H1 (cell line): ENCODE results near the gene LAMA3. TPM values are rescaled to one million over a fixed set of nuclear protein-coding genes. Genes with fewer than 3 reads are reported as not detected.

Experiments used
- CTCF ChIA-PET: fragments of 300-600 bp; sonication (Branson Sonifier 250); formaldehyde crosslinking; loops from one replicate; lab custom pipeline; 2021; ENCODE audit not compliant: partially characterized antibody; lab: Charles Lee
- POLR2A ChIA-PET: fragments of 300-600 bp; sonication (Branson Sonifier 250); formaldehyde crosslinking; loops from one replicate; lab custom pipeline; 2021; ENCODE audit warnings: inconsistent platforms; ENCODE audit not compliant: partially characterized antibody; lab: Charles Lee
- DNase-seq, 2 experiments: peaks; one replicate each; pipeline versions ENCODE4 v3.0.0 to v3.0.0-alpha.2; 2010 to 2022; ENCODE audit warnings: low spot score in 2 of 2, low read depth in 1 of 2, mixed read lengths in 1 of 2
- FAIRE-seq: peaks from 2 replicates; lab custom pipeline; 2011; peaks lifted over from hg19 to GRCh38; lab: Jason Lieb, UNC
- H2AFZ ChIP-seq: 2 replicates; pipeline ENCODE4 v1.8.1; 2012; ENCODE audit warnings: low read length, inconsistent platforms
- H2AK5ac ChIP-seq: 2 replicates; pipeline ENCODE4 v1.6.1; 2013; ENCODE audit warnings: low read depth, low read length
- H2BK120ac ChIP-seq: replicated peaks from 2 replicates; pipeline ENCODE3; 2013; ENCODE audit warnings: low read depth, low read length, inconsistent platforms
- H2BK12ac ChIP-seq: 2 replicates; pipeline ENCODE4 v1.6.1; 2013; ENCODE audit warnings: low read depth, low read length
- H2BK15ac ChIP-seq: 2 replicates; pipeline ENCODE4 v1.6.1; 2013; ENCODE audit warnings: low read length
- H2BK20ac ChIP-seq: 2 replicates; pipeline ENCODE4 v1.6.1; 2013; ENCODE audit warnings: low read length
- H2BK5ac ChIP-seq: 2 replicates; pipeline ENCODE4 v1.6.1; 2013; ENCODE audit warnings: low read depth, low read length
- H3K14ac ChIP-seq: 2 replicates; pipeline ENCODE4 v1.6.1; 2013; ENCODE audit warnings: inconsistent platforms; ENCODE audit not compliant: insufficient read length
- H3K18ac ChIP-seq: 2 replicates; pipeline ENCODE4 v1.6.1; 2013; ENCODE audit warnings: low read length; ENCODE audit errors: extremely low read depth
- H3K23ac ChIP-seq: 2 replicates; pipeline ENCODE4 v1.6.1; 2013; ENCODE audit warnings: inconsistent platforms; ENCODE audit not compliant: insufficient read length
- H3K23me2 ChIP-seq: 2 replicates; pipeline ENCODE4 v1.6.1; 2013; ENCODE audit warnings: low read depth, low read length
- H3K27ac ChIP-seq: 2 replicates; pipeline ENCODE4 v1.6.1; 2011; ENCODE audit warnings: low read depth, low read length, inconsistent platforms
- H3K27me3 ChIP-seq, 4 experiments: replicated peaks in 1 of 4; 1 replicate in 1 of 4; 2 replicates in 3 of 4; pipeline versions ENCODE4 v1.6.1 to v1.8.1; 2011 to 2013; ENCODE audit warnings: low read length in 3 of 4, mild to moderate bottlenecking in 3 of 4, inconsistent platforms in 2 of 4, mixed read lengths in 2 of 4, moderate library complexity in 1 of 4; ENCODE audit not compliant: control insufficient read depth in 3 of 4, insufficient read depth in 3 of 4; ENCODE audit errors: extremely low read depth in 1 of 4
- H3K36me3 ChIP-seq, 4 experiments: 2 replicates each; pipeline versions ENCODE4 v1.6.1 to v1.8.1; 2011 to 2013; ENCODE audit warnings: mild to moderate bottlenecking in 4 of 4, low read length in 3 of 4, moderate library complexity in 2 of 4, control low read depth in 1 of 4, inconsistent platforms in 1 of 4; ENCODE audit not compliant: insufficient read depth in 4 of 4, control insufficient read depth in 2 of 4
- H3K4ac ChIP-seq: replicated peaks from 2 replicates; pipeline ENCODE3; 2013; ENCODE audit warnings: low read length, low read depth, mixed read lengths, inconsistent platforms; ENCODE audit not compliant: insufficient read length
- H3K4me1 ChIP-seq, 4 experiments: replicated peaks in 1 of 4; 1 replicate in 1 of 4; 2 replicates in 3 of 4; pipeline versions ENCODE4 v1.6.1 to v1.8.1; 2011 to 2013; ENCODE audit warnings: low read length in 3 of 4, inconsistent platforms in 2 of 4, mixed read lengths in 1 of 4; ENCODE audit not compliant: insufficient read depth in 4 of 4, control insufficient read depth in 3 of 4
- H3K4me2 ChIP-seq, 2 experiments: 2 replicates each; pipeline versions ENCODE4 v1.6.1 to v1.8.1; 2011 to 2013; ENCODE audit warnings: low read depth in 2 of 2, low read length in 2 of 2, control low read depth in 1 of 2, inconsistent platforms in 1 of 2, mild to moderate bottlenecking in 1 of 2; ENCODE audit not compliant: insufficient read depth in 1 of 2
- H3K4me3 ChIP-seq, 4 experiments: fragments of 200-600, 300-600 bp in 1 of 4; sonication (generic), shearing (Covaris generic), sonication (Bioruptor Twin) in 1 of 4; 2 replicates each; pipeline versions ENCODE4 v1.5.1 to v1.8.1; 2011 to 2016; ENCODE audit warnings: low read length in 4 of 4, low read depth in 3 of 4, control low read depth in 2 of 4, inconsistent platforms in 2 of 4, mild to moderate bottlenecking in 2 of 4, mixed read lengths in 1 of 4, moderate library complexity in 1 of 4; ENCODE audit not compliant: insufficient read depth in 2 of 4; ENCODE audit errors: extremely low read depth in 1 of 4
- H3K56ac ChIP-seq: replicated peaks from 2 replicates; pipeline ENCODE3; 2013; ENCODE audit warnings: low read depth, mild to moderate bottlenecking, mixed read lengths, low read length, inconsistent platforms; ENCODE audit not compliant: insufficient read length
- H3K79me1 ChIP-seq: 2 replicates; pipeline ENCODE4 v1.6.1; 2013; ENCODE audit warnings: low read depth, low read length, control low read depth
- H3K79me2 ChIP-seq, 2 experiments: 2 replicates each; pipeline versions ENCODE4 v1.6.1 to v1.8.1; 2012 to 2013; ENCODE audit warnings: low read length in 2 of 2, mild to moderate bottlenecking in 2 of 2, inconsistent platforms in 1 of 2; ENCODE audit not compliant: insufficient read depth in 2 of 2, control insufficient read depth in 1 of 2
- H3K9ac ChIP-seq, 4 experiments: replicated peaks in 1 of 4; 1 replicate in 1 of 4; 2 replicates in 3 of 4; pipeline versions ENCODE4 v1.6.1 to v1.8.1; 2011 to 2013; ENCODE audit warnings: low read depth in 3 of 4, low read length in 3 of 4, control low read depth in 2 of 4, mild to moderate bottlenecking in 2 of 4, moderate library complexity in 2 of 4, inconsistent platforms in 1 of 4; ENCODE audit errors: extremely low read depth in 1 of 4
- H3K9me3 ChIP-seq, 2 experiments: 2 replicates each; pipeline versions ENCODE4 v1.6.1 to v1.8.1; 2012 to 2013; ENCODE audit warnings: mild to moderate bottlenecking in 2 of 2, moderate library complexity in 2 of 2, control low read depth in 1 of 2, inconsistent platforms in 1 of 2, low read depth in 1 of 2, low read length in 1 of 2, mixed read lengths in 1 of 2; ENCODE audit not compliant: insufficient read depth in 2 of 2
- H4K20me1 ChIP-seq, 2 experiments: replicated peaks in 1 of 2; 2 replicates each; pipeline versions ENCODE3 to v1.8.1; 2011 to 2013; ENCODE audit warnings: inconsistent platforms in 2 of 2, low read length in 2 of 2, mild to moderate bottlenecking in 1 of 2; ENCODE audit not compliant: insufficient read depth in 2 of 2, control insufficient read depth in 1 of 2
- H4K5ac ChIP-seq: 2 replicates; pipeline ENCODE4 v1.6.1; 2013; ENCODE audit warnings: low read length, low read depth, mixed read lengths, inconsistent platforms; ENCODE audit not compliant: insufficient read length
- H4K8ac ChIP-seq: 2 replicates; pipeline ENCODE4 v1.8.0; 2013; ENCODE audit warnings: mild to moderate bottlenecking, moderate library complexity, low read length, inconsistent platforms; ENCODE audit not compliant: insufficient read depth; ENCODE audit errors: extremely low read depth
- H4K91ac ChIP-seq: replicated peaks from 2 replicates; pipeline ENCODE3; 2013; ENCODE audit warnings: low read length, mixed read lengths, inconsistent platforms; ENCODE audit not compliant: insufficient read length
- CBX5 ChIP-seq: fragments of 300-800, 300-1000 bp; sonication (generic); IDR thresholded peaks from 2 replicates; pipeline ENCODE4 v1.7.1; 2016; ENCODE audit warnings: antibody characterized with exemption, low read length, low read depth
- CEBPB ChIP-seq: IDR thresholded peaks from 2 replicates; pipeline ENCODE4 v1.6.1; 2012; ENCODE audit warnings: low read depth, low read length
- CREB1 ChIP-seq: IDR thresholded peaks from 2 replicates; pipeline ENCODE4 v1.6.1; 2012; ENCODE audit warnings: inconsistent platforms
- CTCF ChIP-seq, 3 experiments: IDR thresholded peaks; 1 replicate in 2 of 3; 2 replicates in 1 of 3; pipeline versions ENCODE4 v1.5.1 to v1.6.1; 2011; ENCODE audit warnings: low read length in 3 of 3, mild to moderate bottlenecking in 3 of 3, inconsistent platforms in 2 of 3, low read depth in 1 of 3, moderate library complexity in 1 of 3; ENCODE audit not compliant: insufficient read depth in 1 of 3; ENCODE audit errors: control extremely low read depth in 1 of 3
- GTF2F1 ChIP-seq: IDR thresholded peaks from 2 replicates; pipeline ENCODE4 v1.6.1; 2012; ENCODE audit warnings: low read depth, low read length, improper control_type of control experiment, borderline replicate concordance
- JUN ChIP-seq: IDR thresholded peaks from 2 replicates; pipeline ENCODE4 v1.6.1; 2011; ENCODE audit warnings: low read depth, mild to moderate bottlenecking, improper control_type of control experiment, low read length
- KDM4A ChIP-seq: IDR thresholded peaks from one replicate; pipeline ENCODE4 v1.7.1; 2012; ENCODE audit warnings: low read depth, mild to moderate bottlenecking, moderate library complexity, low read length, inconsistent platforms; ENCODE audit not compliant: severe bottlenecking
- MAFK ChIP-seq: IDR thresholded peaks from 2 replicates; pipeline ENCODE4 v1.6.1; 2012; ENCODE audit warnings: low read depth, mild to moderate bottlenecking, improper control_type of control experiment, low read length
- NANOG ChIP-seq: IDR thresholded peaks from 2 replicates; pipeline ENCODE4 v1.6.1; 2011; ENCODE audit warnings: low read length, low read depth, mild to moderate bottlenecking, inconsistent platforms; ENCODE audit not compliant: insufficient read depth, poor library complexity, severe bottlenecking
- RFX5 ChIP-seq: IDR thresholded peaks from 2 replicates; pipeline ENCODE4 v1.6.1; 2011; ENCODE audit warnings: low read depth, low read length, improper control_type of control experiment, borderline replicate concordance
- SIRT6 ChIP-seq: IDR thresholded peaks from one replicate; pipeline ENCODE4 v1.7.1; 2012; ENCODE audit warnings: low read length, inconsistent platforms
- TCF12 ChIP-seq: IDR thresholded peaks from 2 replicates; pipeline ENCODE4 v1.6.1; 2011; ENCODE audit warnings: low read depth, mild to moderate bottlenecking, low read length
- WGBS, 2 experiments: shearing (Covaris generic) in 1 of 2; methylation state at CpG; one replicate each; pipeline versions ENCODE4 v1.1.6 to v1.1.7; 2013 to 2015; ENCODE audit warnings: low lambda C conversion rate in 2 of 2, mixed read lengths in 2 of 2, inconsistent platforms in 1 of 2, low coverage in 1 of 2, missing lambda C conversion rate in 1 of 2; ENCODE audit not compliant: insufficient replicate concordance in 2 of 2, insufficient coverage in 1 of 2, insufficient read length in 1 of 2; ENCODE audit errors: extremely low coverage in 1 of 2, missing lambda C conversion rate in 1 of 2; 5-methylcytosine and 5-hydroxymethylcytosine counted together
- polyA plus RNA-seq, 7 experiments: library from polyadenylated mRNA; depleted of rRNA in 3 of 7; stranded (reverse) in 5 of 7; unstranded in 2 of 7; fragments of >200 nt in 5 of 7; fragments of 200-250 nt in 2 of 7; gene quantifications; 1 replicate in 5 of 7; 2 replicates in 1 of 7; 4 replicates in 1 of 7; pipeline versions ENCODE4 v1.2.1 to v1.2.3, GENCODE V29; 2011 to 2013; ENCODE audit warnings: missing spikeins in 2 of 7, mixed read lengths in 2 of 7
- total RNA-seq: library from RNA; stranded (reverse); fragmentation: NEBNext Ultra II Directional; extraction: Animal tissue kit (Norgen Biotek cat#: 25700); gene quantifications from 2 replicates; pipeline ENCODE4 v1.2.1, GENCODE V29; 2021

The LAMA3 gene
- total and polyA plus RNA-seq, 2 of the 8 experiments (the other 6 are each of a cell fraction or from before 2014, with no cell fraction given) = 0.76 to 5.0 TPM

- Histone ChIP-seq H2BK120ac (no peak overlapping the region), H2BK15ac (no peak overlapping the region), H3K4me3 (no peak overlapping the region), H3K27me3 (no peaks in the 10 kb centered on the region), H3K4me2 (no peak overlapping the region), H3K27ac (no peak overlapping the region), H2BK20ac (no peak overlapping the region), H2BK5ac (no peak overlapping the region), H2AFZ (no peak overlapping the region), H3K9me3 (no peaks in the 10 kb centered on the region), H3K23me2 (no peaks in the 10 kb centered on the region), H3K79me1 (no peaks in the 10 kb centered on the region), H4K8ac (no peak overlapping the region), H2AK5ac (no peak overlapping the region), H4K20me1 (no peaks in the 10 kb centered on the region), H3K79me2 (no peaks in the 10 kb centered on the region), H2BK12ac (no peak overlapping the region), H3K36me3 (no peaks in the 10 kb centered on the region), H3K56ac (no peak overlapping the region), H3K14ac (no peak overlapping the region), H4K5ac (no peak overlapping the region), H3K4me1 (0 out of 7 replicates have a peak, but pooled peaks cover 0 to 2% (median 0%) of the 10 kb centered on the region in 4 experiments), H4K91ac (no peak overlapping the region), H3K9ac (no peak overlapping the region), H3K18ac (no peak overlapping the region), H3K4ac (no peak overlapping the region), H3K23ac (no peak overlapping the region)
- WGBS, 2 experiments = 91% methylated on average over 6 of the region's 6 CpGs; no CpG with 5 or more reads in 1 of the 2 experiments
- CTCF ChIA-PET = interaction anchor here (1.1 to 1.2 kb wide), 2 partner anchors 13 to 96 kb away, joined by 3 read pairs; no protein-coding TSS in a partner anchor
- POLR2A ChIA-PET = interaction anchor here (1.0 kb wide), 2 partner anchors 9 to 44 kb away, joined by 3 to 5 read pairs; no protein-coding TSS in a partner anchor
- no peak for FAIRE-seq
- no peak for DNase-seq
- TF ChIP-seq KDM4A (no peak), SIRT6 (no peak), MAFK (no peak), NANOG (no peak), CTCF (IDR thresholded peaks at IDR 0.05; ENCODE audit: control extremely low read depth in 1 of 3, insufficient read depth in 1 of 3, low read depth in 1 of 3, low read length in 3 of 3) (no peak), RFX5 (no peak), CBX5 (no peak), TCF12 (no peak), CREB1 (no peak), GTF2F1 (no peak), JUN (no peak), CEBPB (no peak)
Observed at GRCh38 chr18:23972453-23972852, 283.2 kb downstream of the LAMA3 start.
